ENCODE data around the gene FGF19.

- TF ChIP-seq CTCF (conservative IDR thresholded peaks at IDR 0.05; ENCODE audit: low read length) (no peak), EZH2phosphoT487 (IDR thresholded peaks at IDR 0.05; ENCODE audit: borderline replicate concordance, low read depth, low read length) (no peak)
Observed at GRCh38 chr11:69703453-69703767, 412 bp downstream of the FGF19 start.

Data from OCI-LY7 (cell line).